Mononuclear cell (primary cell): Measurements from ENCODE around the gene AK5. TPM values are rescaled to one million over a fixed set of nuclear protein-coding genes. Genes with fewer than 3 reads are reported as not detected.

Experiments used
- H3K27me3 ChIP-seq: 2 replicates; pipeline ENCODE4 v1.6.0; 2011; ENCODE audit warnings: low read length, control low read depth; ENCODE audit not compliant: insufficient read depth
- H3K4me1 ChIP-seq: 2 replicates; pipeline ENCODE4 v1.5.1; 2011; ENCODE audit warnings: mild to moderate bottlenecking, low read length, control low read depth; ENCODE audit not compliant: insufficient read depth
- H3K4me3 ChIP-seq: 2 replicates; pipeline ENCODE4 v1.5.1; 2011; ENCODE audit warnings: mild to moderate bottlenecking, low read length, moderate library complexity
- H3K9me3 ChIP-seq: 2 replicates; pipeline ENCODE4 v1.5.1; 2011; ENCODE audit warnings: low read depth, mild to moderate bottlenecking, control low read depth, low read length
- total RNA-seq: library from RNA; depleted of rRNA; stranded (reverse); fragments of >200 nt; gene quantifications from one replicate; pipeline ENCODE4 v1.2.3, GENCODE V29; 2012

The AK5 gene
- total RNA-seq, 1 donor: 16.3 TPM

DNA sequence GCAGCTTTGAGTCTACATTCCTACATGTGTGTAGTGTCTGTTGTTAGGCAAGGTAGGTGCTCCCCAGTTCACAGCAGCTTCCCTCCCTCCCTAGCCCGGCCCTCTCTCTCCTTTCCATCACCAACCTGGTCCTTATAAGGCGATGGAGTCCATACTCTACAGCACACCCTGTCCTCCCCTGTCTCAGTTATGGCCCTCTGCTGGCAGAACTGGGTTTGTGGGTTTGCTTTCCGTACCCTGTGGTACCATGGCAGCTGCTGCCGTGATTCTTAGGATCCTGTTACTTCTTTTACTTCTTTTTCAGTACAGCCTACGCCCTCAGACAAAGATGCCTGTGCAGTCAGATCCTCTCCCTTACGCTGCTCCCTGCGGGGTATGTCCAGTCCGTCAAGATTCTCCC, 31.7 kb downstream of the AK5 start:
- Histone ChIP-seq H3K4me3 (no peak overlapping the region), H3K27me3 (no peaks in the 10 kb centered on the region)

DNA sequence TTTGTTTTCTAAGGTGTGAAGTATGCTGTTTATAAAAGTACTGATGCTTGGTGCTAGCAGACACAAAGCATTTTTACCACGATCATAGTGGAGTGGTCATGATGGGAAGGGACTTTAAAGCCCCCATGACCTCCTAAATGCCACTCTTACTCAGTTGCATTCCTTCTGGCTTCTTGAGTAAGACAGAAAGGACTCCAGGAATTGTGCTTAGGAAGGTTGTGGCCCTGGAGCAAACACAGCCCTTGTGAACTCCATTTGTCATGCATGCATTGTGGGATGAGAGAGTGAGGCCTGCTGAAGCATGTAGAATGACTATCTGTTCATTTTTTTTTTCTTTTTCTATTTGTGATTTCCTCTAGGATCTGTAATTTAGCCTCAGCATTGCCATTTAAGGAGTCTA, 34.2 kb downstream of the AK5 start:
- Histone ChIP-seq H3K27me3 (no peaks in the 10 kb centered on the region), H3K9me3 (no peaks in the 10 kb centered on the region), H3K4me1 (peaks cover 11% of the 10 kb centered on the region), H3K4me3 (no peak overlapping the region)

More for the DNA sequence above, 31.7 kb downstream of the AK5 start:
- H3K4me1 ChIP-seq: peaks cover 14% of the 10 kb centered on the region
- H3K9me3 ChIP-seq: no peaks in the 10 kb centered on the region

DNA sequence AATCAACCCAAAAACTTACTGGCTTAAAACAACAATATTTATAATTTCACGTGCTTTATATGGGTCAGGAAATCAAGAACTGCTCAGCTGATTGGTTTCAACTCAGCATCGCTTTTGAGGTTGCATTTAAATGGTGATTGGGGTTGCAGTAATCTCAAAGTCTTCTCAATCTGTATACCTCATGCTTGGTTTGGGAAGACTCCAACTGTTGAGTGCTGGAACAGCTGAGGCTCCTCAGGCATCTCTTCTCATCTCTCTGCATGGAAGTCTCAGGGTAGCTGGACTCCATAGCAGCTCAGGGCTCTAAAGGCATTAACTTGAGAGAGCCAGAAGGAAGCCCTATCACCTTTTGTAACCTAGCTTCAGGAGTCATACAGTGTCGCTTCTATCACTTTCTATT, 35.1 kb downstream of the AK5 start:
- Histone ChIP-seq H3K4me3 (no peak overlapping the region), H3K27me3 (no peaks in the 10 kb centered on the region), H3K4me1 (peaks cover 11% of the 10 kb centered on the region), H3K9me3 (no peaks in the 10 kb centered on the region)

DNA sequence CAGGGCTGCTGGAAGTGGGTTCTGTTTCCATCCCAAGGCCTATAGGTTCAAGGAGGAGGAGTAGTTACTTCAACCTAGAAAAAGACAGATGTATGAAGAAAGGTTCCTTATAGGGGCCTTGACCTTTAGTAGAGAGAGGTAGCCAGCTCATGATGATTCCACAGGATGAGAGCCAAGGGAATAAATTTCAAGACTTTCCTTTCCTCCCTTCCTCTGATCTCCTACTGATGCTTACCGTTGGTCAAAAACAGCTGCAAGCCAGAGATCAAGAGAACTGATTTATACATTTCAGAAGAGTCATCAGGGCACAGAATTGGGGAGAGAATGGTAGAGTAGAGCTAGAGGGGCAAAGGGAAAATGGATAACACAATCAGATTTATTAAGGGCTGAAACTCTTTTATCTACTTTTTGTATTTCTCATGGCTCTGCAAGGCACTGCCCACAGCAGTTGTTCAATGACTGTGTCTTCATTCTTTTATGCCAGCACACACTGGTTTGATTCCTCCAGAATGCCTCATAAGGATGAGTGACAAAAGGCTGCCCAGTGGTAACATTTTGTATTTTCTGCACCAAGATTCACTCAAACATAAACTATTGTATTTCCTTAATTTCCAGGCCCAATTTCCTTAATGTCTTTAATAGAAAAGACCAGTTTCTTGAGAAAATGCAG, 37.4 kb downstream of the AK5 start:
- no peak overlapping the region for H3K4me3 ChIP-seq
- no peaks in the 10 kb centered on the region for H3K27me3 ChIP-seq
- H3K9me3 ChIP-seq: no peaks in the 10 kb centered on the region
- H3K4me1 ChIP-seq: no peaks in the 10 kb centered on the region

DNA sequence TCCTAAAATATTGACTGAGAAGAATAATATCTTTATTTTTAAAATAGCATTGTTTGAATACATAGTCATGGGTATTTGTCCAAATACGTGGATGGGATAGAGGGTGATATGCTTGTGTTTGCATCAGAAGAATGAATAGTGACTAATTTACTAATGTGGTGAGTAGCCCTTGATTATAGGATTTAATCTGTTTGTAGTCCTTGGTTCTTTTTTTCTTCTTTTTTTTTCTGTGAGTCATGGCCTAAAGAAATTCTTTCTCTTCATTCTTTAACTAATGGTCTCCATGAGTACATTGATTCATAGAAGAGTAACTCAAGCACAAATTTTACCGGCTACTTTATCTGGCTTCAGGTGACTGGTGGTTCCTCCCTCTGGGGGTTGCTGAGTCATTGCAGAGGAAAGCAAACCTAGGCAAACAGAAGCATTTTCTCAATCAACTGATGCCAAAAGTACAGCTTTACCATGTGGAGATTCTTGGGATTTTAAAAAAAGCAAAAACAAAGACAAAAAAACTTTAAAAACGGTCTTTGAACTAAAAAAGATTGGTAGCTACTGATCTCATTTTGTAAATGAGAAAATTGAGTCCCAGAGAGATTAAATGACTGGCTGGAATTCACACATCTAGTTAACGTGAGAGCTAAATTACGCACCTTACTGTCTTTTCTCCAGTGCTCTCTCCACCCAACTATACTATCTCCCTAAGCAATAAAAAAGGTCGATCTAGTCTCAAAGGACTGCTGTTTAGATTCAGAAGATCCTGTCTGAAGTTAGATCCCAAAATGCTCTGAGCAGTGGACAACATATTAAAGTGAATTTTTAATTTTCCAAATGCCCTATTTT, 40.5 kb downstream of the AK5 start:
- Histone ChIP-seq H3K4me3 (no peak overlapping the region), H3K27me3 (no peaks in the 10 kb centered on the region), H3K9me3 (no peaks in the 10 kb centered on the region), H3K4me1 (no peaks in the 10 kb centered on the region)

GRCh38 chr1:77333501-77333900, 51.7 kb downstream of the AK5 start:
- Histone ChIP-seq H3K9me3 (no peaks in the 10 kb centered on the region), H3K4me3 (no peak overlapping the region), H3K4me1 (no peaks in the 10 kb centered on the region), H3K27me3 (no peaks in the 10 kb centered on the region)

GRCh38 chr1:77336729-77337128, 54.9 kb downstream of the AK5 start:
- H3K9me3 ChIP-seq: no peaks in the 10 kb centered on the region
- H3K4me1 ChIP-seq: no peaks in the 10 kb centered on the region
- H3K27me3 ChIP-seq: no peaks in the 10 kb centered on the region
- no peak overlapping the region for H3K4me3 ChIP-seq

GRCh38 chr1:77339326-77339725, 57.5 kb downstream of the AK5 start:
- no peaks in the 10 kb centered on the region for H3K9me3 ChIP-seq

GRCh38 chr1:77341195-77341594, 59.4 kb downstream of the AK5 start:
- Histone ChIP-seq H3K4me1 (no peaks in the 10 kb centered on the region), H3K9me3 (no peaks in the 10 kb centered on the region), H3K27me3 (no peaks in the 10 kb centered on the region)

More at GRCh38 chr1:77339326-77339725, 57.5 kb downstream of the AK5 start:
- H3K27me3 ChIP-seq: no peaks in the 10 kb centered on the region
- H3K4me3 ChIP-seq: no peak overlapping the region
- H3K4me1 ChIP-seq: no peaks in the 10 kb centered on the region

DNA sequence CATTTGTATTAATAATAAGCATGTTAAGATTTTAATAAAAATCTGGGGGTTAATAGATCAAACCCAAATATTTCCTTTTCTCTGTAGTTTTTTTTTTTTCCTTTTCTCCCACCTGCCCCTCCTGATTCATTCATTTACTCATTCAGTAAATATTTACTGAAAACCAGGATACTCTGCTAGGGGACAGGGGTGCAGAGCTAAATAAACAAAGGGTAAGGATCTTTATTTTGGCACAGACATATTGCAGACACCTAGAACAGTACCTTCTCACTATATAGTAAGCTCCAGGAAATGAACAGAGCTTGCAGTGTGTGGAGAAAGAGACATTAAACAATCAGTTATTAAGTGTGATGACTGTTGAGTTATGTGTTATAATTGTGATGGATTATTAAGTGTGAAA, 60.9 kb downstream of the AK5 start:
- no peak overlapping the region for H3K4me3 ChIP-seq
- H3K27me3 ChIP-seq: no peaks in the 10 kb centered on the region
- no peaks in the 10 kb centered on the region for H3K9me3 ChIP-seq
- H3K4me1 ChIP-seq: no peaks in the 10 kb centered on the region

More at GRCh38 chr1:77341195-77341594, 59.4 kb downstream of the AK5 start:
- H3K4me3 ChIP-seq: no peak overlapping the region

DNA sequence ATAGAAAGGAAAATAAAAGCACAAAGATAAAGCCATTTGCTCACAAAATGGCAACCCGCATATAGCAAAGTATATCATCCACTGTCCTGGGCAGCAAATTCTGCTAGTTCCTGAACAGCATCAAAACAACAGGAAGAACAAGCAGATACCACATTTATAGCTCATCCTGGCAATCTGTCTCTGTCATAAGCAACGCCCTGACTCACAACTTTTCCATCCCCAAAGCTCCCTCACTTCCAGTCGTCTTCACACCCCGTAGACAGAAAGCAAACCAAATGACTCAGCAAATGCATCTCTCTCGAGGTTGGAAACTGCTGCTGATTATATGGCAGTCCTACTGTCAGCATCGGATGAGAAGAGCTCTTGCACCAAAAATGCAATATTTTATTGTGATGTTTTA, 65.8 kb downstream of the AK5 start:
- Histone ChIP-seq H3K4me1 (peaks cover 6% of the 10 kb centered on the region), H3K27me3 (no peaks in the 10 kb centered on the region), H3K9me3 (no peaks in the 10 kb centered on the region), H3K4me3 (no peak overlapping the region)

GRCh38 chr1:77348549-77348948, 66.7 kb downstream of the AK5 start:
- no peak overlapping the region for H3K4me3 ChIP-seq
- H3K27me3 ChIP-seq: no peaks in the 10 kb centered on the region
- no peaks in the 10 kb centered on the region for H3K9me3 ChIP-seq
- H3K4me1 ChIP-seq: peaks cover 7% of the 10 kb centered on the region

GRCh38 chr1:77349275-77349674, 67.5 kb downstream of the AK5 start:
- H3K9me3 ChIP-seq: no peaks in the 10 kb centered on the region
- H3K4me1 ChIP-seq: peaks cover 9% of the 10 kb centered on the region
- no peaks in the 10 kb centered on the region for H3K27me3 ChIP-seq
- no peak overlapping the region for H3K4me3 ChIP-seq

DNA sequence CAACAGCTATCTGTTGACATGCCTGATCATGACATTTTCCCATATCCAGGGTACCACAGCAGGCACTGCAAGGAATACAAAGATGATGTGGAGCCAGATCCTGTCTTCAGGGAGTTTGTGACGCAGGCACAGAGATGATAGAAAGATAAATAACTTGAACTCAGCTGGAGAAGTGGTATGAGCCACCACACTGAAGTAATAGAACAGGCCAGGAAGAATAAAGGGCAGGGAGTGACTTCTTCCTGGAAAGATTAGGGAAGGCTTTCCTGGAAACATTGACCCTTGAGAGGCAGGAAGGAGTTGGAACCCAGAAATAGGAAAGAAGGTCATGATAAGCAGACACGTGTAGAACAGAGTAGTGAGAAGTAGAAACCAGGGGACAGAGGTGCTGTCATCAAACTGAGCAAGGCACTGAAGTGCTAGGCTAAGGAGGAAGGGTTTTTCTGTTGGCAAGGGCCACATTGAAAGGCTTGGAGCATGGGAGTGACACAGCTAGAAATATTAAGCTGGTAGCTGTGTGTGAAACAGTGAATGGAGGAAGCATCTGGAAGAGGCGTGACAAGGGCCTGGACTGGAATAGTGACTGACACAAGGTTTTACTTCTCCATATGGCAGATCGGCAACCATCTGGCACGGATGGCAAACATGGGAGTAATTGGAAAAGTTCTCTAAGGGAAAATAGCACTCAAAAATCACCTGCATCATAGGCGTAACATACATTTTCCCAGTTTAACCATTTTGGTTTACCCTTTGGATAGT, 68.4 kb downstream of the AK5 start:
- H3K4me1 ChIP-seq: peaks cover 9% of the 10 kb centered on the region
- H3K4me3 ChIP-seq: no peak overlapping the region
- H3K27me3 ChIP-seq: no peaks in the 10 kb centered on the region
- H3K9me3 ChIP-seq: no peaks in the 10 kb centered on the region

- Histone ChIP-seq H3K27me3 (no peaks in the 10 kb centered on the region), H3K4me1 (peaks cover 9% of the 10 kb centered on the region), H3K9me3 (no peaks in the 10 kb centered on the region), H3K4me3 (no peak overlapping the region)
These were observed 72.7 kb downstream of the AK5 start for GRCh38 chr1:77354536-77354935.
